Neural progenitor cell (in vitro differentiated cells): Measurements from ENCODE around the gene PXDN. TPM values are rescaled to one million over a fixed set of nuclear protein-coding genes. Genes with fewer than 3 reads are reported as not detected.
"Not testable (repeated sequence)": the region's sequence is repeated elsewhere in the genome, so short reads cannot be mapped to it uniquely, and the experiment has no call there.

ENCODE experiments used
- DNase-seq: peaks from one replicate; pipeline ENCODE4 v3.0.0-alpha.2; 2016; ENCODE audit warnings: low spot score
- H2AFZ ChIP-seq: fragments of 200-600 bp; sonication (generic); replicated peaks from 2 replicates; pipeline ENCODE4 v1.6.1; 2016; ENCODE audit warnings: antibody characterized with exemption
- H3F3A ChIP-seq: fragments of 200-600 bp; sonication (generic); 2 replicates; pipeline ENCODE4 v1.6.1; 2016; ENCODE audit warnings: antibody characterized with exemption, low read depth
- H3K27ac ChIP-seq: fragments of 200-600 bp; sonication (generic); 2 replicates; pipeline ENCODE4 v1.5.1; 2016; ENCODE audit warnings: mild to moderate bottlenecking
- H3K27me3 ChIP-seq: fragments of 200-600 bp; sonication (generic); 2 replicates; pipeline ENCODE4 v1.6.1; 2016; ENCODE audit warnings: mild to moderate bottlenecking, moderate library complexity
- H3K36me3 ChIP-seq: fragments of 200-600 bp; sonication (generic); 2 replicates; pipeline ENCODE4 v1.5.1; 2016
- H3K4me1 ChIP-seq: fragments of 200-600 bp; sonication (generic); 2 replicates; pipeline ENCODE4 v1.6.1; 2016; ENCODE audit warnings: mixed run types
- H3K4me2 ChIP-seq: fragments of 200-600 bp; sonication (generic); 2 replicates; pipeline ENCODE4 v1.6.1; 2016
- H3K4me3 ChIP-seq: fragments of 200-600 bp; sonication (generic); 2 replicates; pipeline ENCODE4 v1.5.1; 2016
- H3K79me2 ChIP-seq: fragments of 200-600 bp; sonication (generic); 2 replicates; pipeline ENCODE4 v1.6.1; 2016; ENCODE audit warnings: low read depth
- H3K9ac ChIP-seq: fragments of 200-600 bp; sonication (generic); 2 replicates; pipeline ENCODE4 v1.6.1; 2016
- H3K9me3 ChIP-seq: fragments of 200-600 bp; sonication (generic); 2 replicates; pipeline ENCODE4 v1.5.1; 2016; ENCODE audit warnings: low read depth
- H4K20me1 ChIP-seq: fragments of 200-600 bp; sonication (generic); 2 replicates; pipeline ENCODE4 v1.6.1; 2016; ENCODE audit warnings: low read depth
- H3K27ac Mint-ChIP-seq: 3 replicates; pipeline ENCODE4 v1.8.0; 2021; ENCODE audit warnings: mixed read lengths
- H3K27me3 Mint-ChIP-seq: 2 replicates; pipeline ENCODE4 v1.8.0; 2022; ENCODE audit warnings: low read depth, mild to moderate bottlenecking, inconsistent platforms, moderate library complexity, mixed read lengths; ENCODE audit not compliant: insufficient read depth
- H3K36me3 Mint-ChIP-seq: 3 replicates; pipeline ENCODE4 v1.8.0; 2021; ENCODE audit warnings: mixed read lengths
- H3K4me1 Mint-ChIP-seq: 3 replicates; pipeline ENCODE4 v1.8.0; 2021; ENCODE audit warnings: mixed read lengths
- H3K4me3 Mint-ChIP-seq: 3 replicates; pipeline ENCODE4 v1.8.0; 2021; ENCODE audit warnings: mild to moderate bottlenecking, moderate library complexity, mixed read lengths
- H3K9me3 Mint-ChIP-seq: 3 replicates; pipeline ENCODE4 v1.8.0; 2020; ENCODE audit warnings: mixed read lengths
- EZH2 ChIP-seq: fragments of 200-600 bp; sonication (generic); IDR thresholded peaks from 2 replicates; pipeline ENCODE4 v1.6.1; 2017; ENCODE audit warnings: antibody characterized with exemption, mild to moderate bottlenecking, moderate library complexity
- EZH2phosphoT487 ChIP-seq: fragments of 200-600 bp; sonication (generic); IDR thresholded peaks from 2 replicates; pipeline ENCODE4 v1.6.1; 2017; ENCODE audit warnings: antibody characterized with exemption
- total RNA-seq: library from RNA; depleted of rRNA; stranded (reverse); fragments of >200 nt; gene quantifications from 2 replicates; pipeline ENCODE4 v1.2.3, GENCODE V29; 2015; ENCODE audit warnings: low replicate concordance
- TF ChIP-seq, protein P1 (sequence below): fragments of 200-600 bp; sonication (generic); IDR thresholded peaks from 2 replicates; pipeline ENCODE4 v1.5.1; 2017; ENCODE audit warnings: antibody characterized with exemption, mild to moderate bottlenecking

The PXDN gene
- total RNA-seq, 1 donor from 2014 or later, result 118 TPM

DNA sequence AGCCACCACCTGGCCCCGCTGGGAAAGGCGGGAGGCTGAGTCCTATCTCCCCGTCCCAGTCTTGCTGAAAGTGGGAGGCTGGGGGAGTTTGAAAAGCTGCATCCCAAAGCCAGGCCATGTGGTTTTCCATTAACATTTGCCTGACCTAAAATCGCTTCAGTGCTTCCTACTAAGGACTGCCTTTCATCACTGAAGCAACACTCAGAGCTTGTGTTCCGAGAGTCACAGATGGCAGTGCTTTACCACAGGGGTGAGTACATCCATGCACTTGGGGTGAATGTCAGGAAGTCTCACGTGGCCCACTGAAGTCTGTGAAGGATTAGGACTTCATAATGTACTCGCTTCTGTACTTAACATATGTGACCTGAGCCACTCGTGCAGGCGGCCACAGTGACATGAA, 43.3 kb downstream of the PXDN start:
- Histone ChIP-seq H3K4me3 (no peak overlapping the region), H2AFZ (no peak overlapping the region), H3K27ac (no peak overlapping the region), H3K9me3 (no peaks in the 10 kb centered on the region), H3F3A (peaks cover 9% of the 10 kb centered on the region), H4K20me1 (peaks cover 86% of the 10 kb centered on the region), H3K79me2 (peaks cover 55% of the 10 kb centered on the region), H3K4me1 (peaks cover 15% of the 10 kb centered on the region), H3K27me3 (peaks cover 16% of the 10 kb centered on the region), H3K9ac (no peak overlapping the region), H3K4me2 (no peak overlapping the region), H3K36me3 (no peaks in the 10 kb centered on the region)
- TF ChIP-seq, protein P1, sequence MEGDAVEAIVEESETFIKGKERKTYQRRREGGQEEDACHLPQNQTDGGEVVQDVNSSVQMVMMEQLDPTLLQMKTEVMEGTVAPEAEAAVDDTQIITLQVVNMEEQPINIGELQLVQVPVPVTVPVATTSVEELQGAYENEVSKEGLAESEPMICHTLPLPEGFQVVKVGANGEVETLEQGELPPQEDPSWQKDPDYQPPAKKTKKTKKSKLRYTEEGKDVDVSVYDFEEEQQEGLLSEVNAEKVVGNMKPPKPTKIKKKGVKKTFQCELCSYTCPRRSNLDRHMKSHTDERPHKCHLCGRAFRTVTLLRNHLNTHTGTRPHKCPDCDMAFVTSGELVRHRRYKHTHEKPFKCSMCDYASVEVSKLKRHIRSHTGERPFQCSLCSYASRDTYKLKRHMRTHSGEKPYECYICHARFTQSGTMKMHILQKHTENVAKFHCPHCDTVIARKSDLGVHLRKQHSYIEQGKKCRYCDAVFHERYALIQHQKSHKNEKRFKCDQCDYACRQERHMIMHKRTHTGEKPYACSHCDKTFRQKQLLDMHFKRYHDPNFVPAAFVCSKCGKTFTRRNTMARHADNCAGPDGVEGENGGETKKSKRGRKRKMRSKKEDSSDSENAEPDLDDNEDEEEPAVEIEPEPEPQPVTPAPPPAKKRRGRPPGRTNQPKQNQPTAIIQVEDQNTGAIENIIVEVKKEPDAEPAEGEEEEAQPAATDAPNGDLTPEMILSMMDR, result no peak
- no peak for TF ChIP-seq EZH2phosphoT487
- no peak for TF ChIP-seq EZH2
- Mint-ChIP-seq H3K4me3 (no peak overlapping the region), H3K36me3 (peaks cover 14% of the 10 kb centered on the region), H3K27me3 (peaks cover 9% of the 10 kb centered on the region), H3K27ac (no peak overlapping the region), H3K9me3 (no peaks in the 10 kb centered on the region), H3K4me1 (peaks cover 22% of the 10 kb centered on the region)
- no peak for DNase-seq

DNA sequence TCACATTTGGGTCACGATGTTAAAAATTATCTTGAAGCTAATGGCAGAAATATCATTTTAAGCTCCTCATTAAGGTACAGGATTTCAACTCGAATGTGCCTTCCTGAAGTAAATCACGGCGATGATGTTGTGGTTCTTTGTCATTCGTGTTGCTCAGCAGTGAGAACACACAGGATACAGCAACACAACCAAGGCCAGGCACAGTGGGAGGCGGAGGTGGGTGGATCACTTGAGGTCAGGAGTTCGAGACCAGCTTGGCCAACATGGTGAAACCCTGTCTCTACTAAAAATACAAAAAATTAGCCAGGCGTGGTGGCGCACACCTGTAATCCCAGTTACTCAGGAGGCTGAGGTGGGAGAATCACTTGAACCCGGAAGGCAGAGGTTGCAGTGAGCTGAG, 43.9 kb downstream of the PXDN start:
- H3K9ac ChIP-seq, H3F3A ChIP-seq, H3K27ac ChIP-seq, H3K4me3 Mint-ChIP-seq, H3K9me3 ChIP-seq, H3K4me3 ChIP-seq, H3K27me3 ChIP-seq, H3K27me3 Mint-ChIP-seq, H3K4me2 ChIP-seq, H3K9me3 Mint-ChIP-seq, DNase-seq, H2AFZ ChIP-seq, H3K36me3 ChIP-seq, H3K27ac Mint-ChIP-seq: not testable (repeated sequence)
- H3K79me2 ChIP-seq, result peaks cover 50% of the 10 kb centered on the region
- H3K36me3 Mint-ChIP-seq, result peaks cover 14% of the 10 kb centered on the region
- peaks cover 83% of the 10 kb centered on the region for H4K20me1 ChIP-seq
- H3K4me1 ChIP-seq, result peaks cover 12% of the 10 kb centered on the region
- H3K4me1 Mint-ChIP-seq, result peaks cover 22% of the 10 kb centered on the region

DNA sequence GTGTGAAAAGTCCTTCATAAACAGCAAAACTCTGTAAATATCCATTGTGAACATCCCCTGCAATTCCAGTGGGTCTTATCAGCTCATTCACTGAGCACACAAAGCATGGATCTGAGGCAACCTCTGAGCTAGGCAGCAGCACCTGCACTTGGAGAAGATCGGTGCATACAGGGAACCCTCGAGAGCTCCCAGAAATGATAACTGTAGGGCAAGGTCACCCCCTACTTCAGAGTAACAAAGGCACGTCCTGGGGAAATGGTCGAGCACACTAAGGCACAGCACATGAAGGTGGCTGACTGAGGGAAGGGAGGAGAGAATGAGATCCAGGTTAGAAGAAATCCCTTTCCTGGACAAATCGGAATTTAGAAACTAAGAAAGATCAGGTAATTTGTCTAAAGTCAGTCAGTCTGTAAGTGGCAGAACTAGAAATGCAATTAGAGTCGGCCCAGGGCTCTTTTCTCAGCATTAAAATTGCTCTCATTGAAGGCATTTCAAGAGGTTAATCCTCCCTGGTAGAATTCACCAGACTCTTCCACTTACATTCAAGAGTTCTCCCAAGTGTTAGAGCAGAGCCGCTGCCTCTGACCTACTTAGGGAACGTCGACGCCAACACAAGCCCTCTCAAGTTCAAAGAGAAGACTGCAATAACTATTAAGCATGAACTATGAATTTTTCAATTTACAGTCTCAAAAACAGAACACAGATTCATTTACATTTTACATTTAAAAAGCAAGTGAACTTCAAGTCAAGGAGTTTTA, 45.9 kb downstream of the PXDN start:
- Histone ChIP-seq H3K27me3 (no peaks in the 10 kb centered on the region), H3K4me1 (peaks cover 8% of the 10 kb centered on the region), H2AFZ (no peak overlapping the region), H3K27ac (no peak overlapping the region), H4K20me1 (peaks cover 89% of the 10 kb centered on the region), H3K4me2 (no peak overlapping the region), H3K79me2 (peaks cover 46% of the 10 kb centered on the region), H3K9me3 (no peaks in the 10 kb centered on the region), H3K36me3 (no peaks in the 10 kb centered on the region), H3K4me3 (no peak overlapping the region), H3K9ac (no peak overlapping the region), H3F3A (peaks cover 4% of the 10 kb centered on the region)
- no peak for TF ChIP-seq EZH2
- TF ChIP-seq EZH2phosphoT487, result no peak
- TF ChIP-seq, protein P1, result no peak
- DNase-seq, result no peak
- Mint-ChIP-seq H3K27me3 (peaks cover 12% of the 10 kb centered on the region), H3K4me3 (no peak overlapping the region), H3K9me3 (no peaks in the 10 kb centered on the region), H3K27ac (no peak overlapping the region), H3K36me3 (peaks cover 12% of the 10 kb centered on the region), H3K4me1 (peaks cover 24% of the 10 kb centered on the region)

GRCh38 chr2:1697601-1698000, 46.7 kb downstream of the PXDN start:
- Histone ChIP-seq H3K36me3 (no peaks in the 10 kb centered on the region), H3K4me2 (no peak overlapping the region), H2AFZ (no peak overlapping the region), H4K20me1 (peaks cover 94% of the 10 kb centered on the region), H3K4me3 (no peak overlapping the region), H3K9me3 (no peaks in the 10 kb centered on the region), H3K4me1 (peaks cover 8% of the 10 kb centered on the region), H3K79me2 (peaks cover 46% of the 10 kb centered on the region), H3F3A (peaks cover 4% of the 10 kb centered on the region), H3K9ac (no peak overlapping the region), H3K27ac (no peak overlapping the region), H3K27me3 (no peaks in the 10 kb centered on the region)
- no peak for DNase-seq
- H3K27me3 Mint-ChIP-seq, result peaks cover 10% of the 10 kb centered on the region
- no peaks in the 10 kb centered on the region for H3K9me3 Mint-ChIP-seq
- no peak for TF ChIP-seq EZH2phosphoT487
- TF ChIP-seq EZH2, result no peak
- TF ChIP-seq, protein P1, result no peak
- H3K27ac Mint-ChIP-seq, result no peak overlapping the region
- peaks cover 25% of the 10 kb centered on the region for H3K4me1 Mint-ChIP-seq
- H3K36me3 Mint-ChIP-seq, result peaks cover 13% of the 10 kb centered on the region
- H3K4me3 Mint-ChIP-seq, result no peak overlapping the region
